Thoracic aorta (tissue), 2 donors: ENCODE results near the gene ACTN4. TPM values are rescaled to one million over a fixed set of nuclear protein-coding genes. Genes with fewer than 3 reads are reported as not detected.
"Not testable (repeated sequence)": the region's sequence is repeated elsewhere in the genome, so short reads cannot be mapped to it uniquely, and the experiment has no call there.

Experiments
- ATAC-seq: fragments of 150-250 bp; one replicate; pipeline ENCODE4 v1.8.0; 2017; ENCODE audit warnings: low read depth; ENCODE audit not compliant: insufficient number of reproducible peaks, low FRiP score
- DNase-seq: peaks from one replicate; pipeline ENCODE4 v3.0.0-alpha.2; 2020; ENCODE audit warnings: low spot score
- H3K27ac ChIP-seq, 2 donors: fragments of 200-600 bp; sonication (generic); 1 replicate in 1 of 2; 2 replicates in 1 of 2; pipeline ENCODE4 v1.5.1; 2016; ENCODE audit warnings: mild to moderate bottlenecking in 2 of 2, moderate library complexity in 2 of 2
- H3K27me3 ChIP-seq: fragments of 200-600 bp; sonication (generic); replicated peaks from 2 replicates; pipeline ENCODE4 v1.6.0; 2016; ENCODE audit warnings: mild to moderate bottlenecking; ENCODE audit not compliant: insufficient read depth
- H3K36me3 ChIP-seq: fragments of 200-600 bp; sonication (generic); one replicate; pipeline ENCODE4 v1.5.1; 2016
- H3K4me1 ChIP-seq, 2 donors: fragments of 200-600 bp; sonication (generic); 1 replicate in 1 of 2; 2 replicates in 1 of 2; pipeline versions ENCODE4 v1.5.1 to v1.6.0; 2016; ENCODE audit warnings: low read depth in 2 of 2, mild to moderate bottlenecking in 1 of 2; ENCODE audit not compliant: control insufficient read depth in 1 of 2
- H3K4me3 ChIP-seq: fragments of 200-600 bp; sonication (generic); 2 replicates; pipeline ENCODE4 v1.5.1; 2016; ENCODE audit warnings: mild to moderate bottlenecking
- H3K9me3 ChIP-seq: fragments of 200-600 bp; sonication (generic); 2 replicates; pipeline ENCODE4 v1.5.1; 2016
- total RNA-seq, 2 donors: library from RNA; depleted of rRNA; stranded (reverse); fragments of >200 nt; gene quantifications; one replicate each; pipeline versions ENCODE4 v1.1.0 to v1.2.3, GENCODE V29; 2016
- TF ChIP-seq, protein P1 (sequence below): fragments of 200-600 bp; sonication (generic); IDR thresholded peaks from one replicate; pipeline ENCODE4 v1.5.1; 2019; ENCODE audit warnings: antibody characterized with exemption

ACTN4 gene
- total RNA-seq: 1,000 to 10,000 TPM in 1 of 2 donors, 100 to 1,000 TPM in 1; 668 to 1,387 TPM

DNA sequence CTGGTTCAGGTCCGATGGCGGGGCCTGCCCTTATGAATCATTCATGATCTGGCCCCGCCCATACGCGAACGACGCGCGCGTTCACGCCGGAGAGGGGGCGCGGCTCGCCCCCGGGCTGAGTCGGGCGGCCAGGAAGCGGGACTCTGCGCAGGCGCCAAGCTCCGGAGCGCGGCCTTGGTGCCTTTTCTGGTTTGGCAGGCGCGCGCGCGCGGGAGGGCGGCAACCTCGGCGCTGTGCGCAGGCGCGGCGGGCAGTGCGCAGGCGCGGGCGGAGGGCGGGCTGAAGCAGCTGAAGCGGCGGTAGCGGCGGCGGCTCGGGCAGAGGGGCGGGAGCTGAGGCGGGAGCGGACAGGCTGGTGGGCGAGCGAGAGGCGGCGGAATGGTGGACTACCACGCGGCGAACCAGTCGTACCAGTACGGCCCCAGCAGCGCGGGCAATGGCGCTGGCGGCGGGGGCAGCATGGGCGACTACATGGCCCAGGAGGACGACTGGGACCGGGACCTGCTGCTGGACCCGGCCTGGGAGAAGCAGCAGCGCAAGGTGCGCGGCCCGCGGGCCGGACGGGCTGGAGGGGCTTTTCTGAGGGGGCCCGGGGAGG lies at the start of gene ACTN4:
Gene ACTN4 (plus strand): TSS at position 282 of the 598 bp plus-strand sequence. CDS start 97 bp downstream, at position 379.
- H3K27ac ChIP-seq: peak within 1 kb of the TSS; percentile 99 to 100
- no peaks in the 10 kb centered on the region for H3K36me3 ChIP-seq
- H3K4me3 ChIP-seq: peak within 1 kb of the TSS; percentile 96
- ATAC-seq (peak; percentile 66), DNase-seq (peak; percentile 89)
- no peaks in the 10 kb centered on the region for H3K9me3 ChIP-seq
- no peaks in the 10 kb centered on the region for H3K27me3 ChIP-seq
- peaks cover 17 to 30% of the 10 kb centered on the region in 2 donors for H3K4me1 ChIP-seq
- TF ChIP-seq, protein P1, sequence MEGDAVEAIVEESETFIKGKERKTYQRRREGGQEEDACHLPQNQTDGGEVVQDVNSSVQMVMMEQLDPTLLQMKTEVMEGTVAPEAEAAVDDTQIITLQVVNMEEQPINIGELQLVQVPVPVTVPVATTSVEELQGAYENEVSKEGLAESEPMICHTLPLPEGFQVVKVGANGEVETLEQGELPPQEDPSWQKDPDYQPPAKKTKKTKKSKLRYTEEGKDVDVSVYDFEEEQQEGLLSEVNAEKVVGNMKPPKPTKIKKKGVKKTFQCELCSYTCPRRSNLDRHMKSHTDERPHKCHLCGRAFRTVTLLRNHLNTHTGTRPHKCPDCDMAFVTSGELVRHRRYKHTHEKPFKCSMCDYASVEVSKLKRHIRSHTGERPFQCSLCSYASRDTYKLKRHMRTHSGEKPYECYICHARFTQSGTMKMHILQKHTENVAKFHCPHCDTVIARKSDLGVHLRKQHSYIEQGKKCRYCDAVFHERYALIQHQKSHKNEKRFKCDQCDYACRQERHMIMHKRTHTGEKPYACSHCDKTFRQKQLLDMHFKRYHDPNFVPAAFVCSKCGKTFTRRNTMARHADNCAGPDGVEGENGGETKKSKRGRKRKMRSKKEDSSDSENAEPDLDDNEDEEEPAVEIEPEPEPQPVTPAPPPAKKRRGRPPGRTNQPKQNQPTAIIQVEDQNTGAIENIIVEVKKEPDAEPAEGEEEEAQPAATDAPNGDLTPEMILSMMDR: no peak

DNA sequence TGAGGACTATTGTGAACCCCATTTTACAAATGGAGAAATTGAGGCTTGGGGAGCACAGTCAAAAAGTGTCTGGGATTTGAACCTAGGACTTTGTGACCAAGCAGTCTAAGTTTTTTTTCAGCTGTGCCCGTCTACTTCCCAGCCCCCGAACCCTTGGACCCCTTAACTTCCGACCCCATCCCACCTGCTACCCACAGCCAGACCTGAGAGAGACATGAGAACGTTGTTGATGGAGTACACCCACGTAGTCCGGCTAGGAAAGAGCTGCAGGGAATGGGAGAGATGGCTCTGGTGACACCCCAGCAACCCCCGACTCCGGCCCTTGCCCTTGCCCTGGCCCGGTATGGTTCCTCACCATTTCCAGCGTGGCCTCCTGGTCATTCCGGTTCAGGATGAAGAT lies 47.7 kb upstream of the ACTN4 start:
- DNase-seq (no peak), ATAC-seq (no peak)
- no peaks in the 10 kb centered on the region for H3K4me1 ChIP-seq
- H3K9me3 ChIP-seq: no peaks in the 10 kb centered on the region
- H3K27ac ChIP-seq: no peak overlapping the region
- no peak overlapping the region for H3K4me3 ChIP-seq
- TF ChIP-seq, protein P1: no peak
- no peaks in the 10 kb centered on the region for H3K36me3 ChIP-seq
- H3K27me3 ChIP-seq: no peaks in the 10 kb centered on the region

DNA sequence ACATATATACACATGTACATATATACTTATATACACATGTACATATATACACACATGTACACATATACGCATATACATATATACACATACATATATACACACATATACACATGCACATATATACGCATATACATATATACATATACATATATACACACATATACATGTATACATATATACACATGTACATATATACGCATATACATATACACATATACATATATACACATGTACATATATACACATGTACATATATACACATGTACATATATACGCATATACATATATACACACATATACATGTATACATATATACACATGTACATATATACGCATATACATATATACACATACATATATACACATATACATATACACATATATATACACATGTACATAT lies 44.6 kb upstream of the ACTN4 start:
- not testable (repeated sequence) for ATAC-seq, H3K27me3 ChIP-seq, H3K4me1 ChIP-seq

DNA sequence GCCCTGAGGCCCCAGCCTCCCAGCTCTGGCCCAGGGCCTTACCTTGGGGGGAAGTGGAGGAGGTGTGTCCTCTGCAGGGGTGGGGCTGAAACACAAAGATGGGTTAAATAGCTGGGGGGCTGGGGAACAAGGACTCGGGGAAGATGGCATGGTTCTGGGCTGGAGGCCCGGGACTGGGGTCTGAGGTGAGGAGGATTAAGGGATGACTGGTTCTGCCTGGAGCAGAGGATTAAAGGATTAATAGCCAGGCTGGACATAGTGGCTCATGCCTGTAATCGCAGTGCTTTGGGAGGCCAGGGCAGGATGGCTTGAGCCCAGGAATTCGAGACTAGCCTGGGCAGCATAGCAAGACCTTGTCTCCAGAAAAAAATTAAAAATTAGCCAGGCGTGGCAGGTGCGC lies 41.3 kb upstream of the ACTN4 start:
- no peaks in the 10 kb centered on the region for H3K36me3 ChIP-seq
- DNase-seq (no peak), ATAC-seq (no peak)
- TF ChIP-seq, protein P1: no peak
- no peak overlapping the region for H3K27ac ChIP-seq
- no peaks in the 10 kb centered on the region for H3K27me3 ChIP-seq
- H3K4me3 ChIP-seq: no peak overlapping the region
- no peaks in the 10 kb centered on the region for H3K9me3 ChIP-seq
- no peaks in the 10 kb centered on the region for H3K4me1 ChIP-seq

More for the DNA sequence above, 44.6 kb upstream of the ACTN4 start:
- H3K27ac ChIP-seq, DNase-seq, H3K4me3 ChIP-seq, H3K36me3 ChIP-seq, H3K9me3 ChIP-seq: not testable (repeated sequence)

DNA sequence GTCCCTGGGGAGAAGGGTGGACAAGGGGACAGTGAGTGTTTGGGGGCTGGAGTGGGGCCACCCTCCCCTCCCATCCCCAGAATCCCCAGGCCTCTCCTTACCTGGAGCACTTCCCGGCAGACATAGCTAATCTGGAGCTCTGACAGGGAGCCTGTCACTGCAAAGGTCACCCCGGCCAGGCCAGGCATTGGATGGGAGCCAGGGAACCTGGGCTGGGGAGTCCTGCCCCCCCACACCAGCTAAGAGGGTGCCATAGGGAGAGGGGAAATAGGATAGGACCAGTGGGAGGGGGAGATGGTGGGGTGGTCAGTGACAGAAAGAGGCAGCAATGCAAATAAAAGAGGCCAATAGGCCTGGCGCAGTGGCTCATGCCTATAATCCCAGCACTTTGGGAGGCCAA lies 33.2 kb upstream of the ACTN4 start:
- Histone ChIP-seq H3K27me3 (no peaks in the 10 kb centered on the region), H3K4me1 (peaks cover 5 to 8% of the 10 kb centered on the region in 2 donors), H3K36me3 (no peaks in the 10 kb centered on the region), H3K9me3 (no peaks in the 10 kb centered on the region), H3K27ac (no peak overlapping the region), H3K4me3 (no peak overlapping the region)
- DNase-seq (no peak), ATAC-seq (no peak)
- TF ChIP-seq, protein P1: no peak
